Large intestine (tissue), 12 donors: Measurements from ENCODE around the gene CACNG6. TPM values are rescaled to one million over a fixed set of nuclear protein-coding genes. Genes with fewer than 3 reads are reported as not detected.
"Not testable (repeated sequence)": the region's sequence is repeated elsewhere in the genome, so short reads cannot be mapped to it uniquely, and the experiment has no call there.

Experiments used
- DNase-seq, 2 donors: peaks; one replicate each; pipeline versions ENCODE4 v3.0.0 to v3.0.0-alpha.2; 2013
- H3K27ac ChIP-seq: one replicate; pipeline ENCODE4 v1.5.1; 2013; ENCODE audit warnings: low read length
- H3K27me3 ChIP-seq: 2 replicates; pipeline ENCODE4 v1.6.1; 2013; ENCODE audit warnings: low read length; ENCODE audit not compliant: control insufficient read depth, insufficient read depth
- H3K36me3 ChIP-seq: 2 replicates; pipeline ENCODE4 v1.6.1; 2013; ENCODE audit warnings: low read length; ENCODE audit not compliant: control insufficient read depth, insufficient read depth
- H3K4me1 ChIP-seq: one replicate; pipeline ENCODE4 v1.6.1; 2013; ENCODE audit warnings: low read length; ENCODE audit not compliant: control insufficient read depth, insufficient read depth
- H3K4me3 ChIP-seq: one replicate; pipeline ENCODE4 v1.5.1; 2013; ENCODE audit warnings: low read length
- H3K9me3 ChIP-seq: one replicate; pipeline ENCODE4 v1.6.1; 2013; ENCODE audit warnings: mild to moderate bottlenecking, low read depth, low read length, moderate library complexity; ENCODE audit not compliant: control insufficient read depth
- WGBS: methylation state at CpG from one replicate; pipeline ENCODE4 v1.1.5; 2013; ENCODE audit warnings: low lambda C conversion rate; ENCODE audit not compliant: insufficient coverage; 5-methylcytosine and 5-hydroxymethylcytosine counted together
- long read RNA-seq, 11 donors: transcript quantifications; one replicate each; lab custom pipeline, GENCODE V29; 2026
- polyA plus RNA-seq: library from polyadenylated mRNA; unstranded; fragments of 120-200 nt; gene quantifications from one replicate; pipeline ENCODE4 v1.2.1, GENCODE V29; 2013

The CACNG6 gene, protein sequence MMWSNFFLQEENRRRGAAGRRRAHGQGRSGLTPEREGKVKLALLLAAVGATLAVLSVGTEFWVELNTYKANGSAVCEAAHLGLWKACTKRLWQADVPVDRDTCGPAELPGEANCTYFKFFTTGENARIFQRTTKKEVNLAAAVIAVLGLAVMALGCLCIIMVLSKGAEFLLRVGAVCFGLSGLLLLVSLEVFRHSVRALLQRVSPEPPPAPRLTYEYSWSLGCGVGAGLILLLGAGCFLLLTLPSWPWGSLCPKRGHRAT
- 0.04 TPM for polyA plus RNA-seq
- long read RNA-seq, donor 1, result 0 reads
- long read RNA-seq, donor 2, result 0 reads
- long read RNA-seq, donor 3, result 0 reads
- long read RNA-seq, donor 4, result 0 reads
- long read RNA-seq, donor 5, result 0 reads
- long read RNA-seq, donor 6, result 0 reads
- long read RNA-seq, donor 7, result 0 reads
- long read RNA-seq, donor 8, result 0 reads
- long read RNA-seq, donor 9, result 0 reads
- long read RNA-seq, donor 10, result 0 reads
- long read RNA-seq, donor 11, result 0 reads

DNA sequence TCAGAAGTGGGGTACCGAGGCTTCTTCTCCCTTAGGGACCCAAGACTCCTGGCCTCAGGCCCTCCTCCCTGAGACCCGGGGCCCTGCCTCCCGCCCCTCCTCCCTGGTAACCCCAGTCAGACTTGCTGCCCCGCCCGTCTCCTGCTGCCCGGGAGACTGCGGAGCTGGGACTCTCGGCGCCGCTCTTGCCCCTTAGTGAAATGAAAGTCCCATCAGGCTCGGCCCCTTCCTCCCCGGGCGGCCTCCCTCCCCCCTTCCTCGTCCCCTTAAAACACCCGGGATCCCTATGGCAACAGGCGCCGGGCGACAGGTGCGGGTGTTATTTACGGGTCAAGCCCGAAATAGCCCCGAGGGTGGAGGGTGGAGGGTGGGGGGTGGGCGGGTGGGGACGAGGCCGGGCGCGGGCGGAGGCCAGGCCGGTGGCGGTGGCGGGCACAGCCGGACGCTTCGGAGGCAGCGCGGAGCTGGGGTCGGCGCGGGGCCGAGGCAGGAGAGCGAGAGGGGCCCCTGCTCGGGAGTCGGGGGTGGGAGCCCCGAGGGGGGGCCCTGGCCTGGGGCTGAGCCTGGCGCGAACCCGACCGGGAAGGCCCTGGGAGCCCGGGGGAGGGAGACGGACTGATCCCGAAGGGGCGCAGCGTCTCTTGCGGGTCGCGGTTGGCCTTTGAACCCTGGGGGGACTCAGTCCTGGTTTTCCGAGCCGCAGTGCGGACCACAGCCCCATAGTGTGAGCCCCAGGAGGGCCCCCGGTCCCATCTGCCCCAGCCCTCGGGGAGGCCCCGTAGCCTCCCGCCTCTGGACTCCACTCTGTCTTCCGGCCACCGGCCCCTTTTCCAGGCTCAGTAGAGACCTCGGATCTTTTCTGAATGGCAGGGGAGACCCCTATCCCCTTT is at the start of gene CACNG6:
TSS of gene CACNG6 (plus strand) at position 414 of the 890 bp plus-strand sequence. CDS start 1,241 bp downstream, outside the sequence.
- H3K4me3 ChIP-seq, result no peak within 1 kb of the TSS
- H3K27ac ChIP-seq, result no peak within 1 kb of the TSS

DNA sequence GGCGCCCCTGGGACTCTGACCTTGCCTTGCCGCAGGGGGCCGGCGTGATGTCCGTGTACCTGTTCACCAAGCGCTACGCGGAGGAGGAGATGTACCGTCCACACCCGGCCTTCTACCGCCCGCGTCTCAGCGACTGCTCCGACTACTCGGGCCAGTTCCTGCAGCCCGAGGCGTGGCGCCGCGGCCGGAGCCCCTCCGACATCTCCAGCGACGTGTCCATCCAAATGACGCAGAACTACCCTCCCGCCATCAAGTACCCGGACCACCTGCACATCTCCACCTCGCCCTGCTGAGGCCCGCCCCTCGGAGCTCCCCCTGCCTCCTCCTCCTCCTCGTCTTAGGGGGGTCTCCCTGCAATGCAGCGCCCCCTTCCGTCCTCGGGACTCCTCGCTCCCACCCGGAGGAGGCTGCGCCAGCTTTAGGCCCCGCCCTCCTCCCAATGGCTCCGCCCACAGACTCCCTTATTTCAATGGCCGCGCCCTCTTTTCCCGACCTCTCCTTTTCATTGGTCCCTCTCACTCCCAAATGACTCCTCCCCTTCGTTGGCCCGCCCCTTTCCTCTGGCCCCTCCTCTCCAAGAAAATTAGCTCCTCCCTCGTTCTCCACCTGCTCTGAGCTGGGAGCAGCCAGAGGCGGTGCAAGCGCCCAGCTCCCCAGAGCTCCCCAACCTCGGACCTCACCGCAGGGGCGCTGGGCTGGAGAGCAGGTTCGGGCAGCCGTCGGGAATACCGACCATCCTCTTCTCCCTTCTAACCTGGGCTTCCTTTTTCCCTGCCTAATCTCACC is 49.2 kb upstream of the CACNG6 start:
- no peaks in the 10 kb centered on the region for H3K4me1 ChIP-seq
- no CpG with 5 or more reads among the region's 55 CpGs for WGBS
- no peaks in the 10 kb centered on the region for H3K36me3 ChIP-seq
- peaks cover 11% of the 10 kb centered on the region for H3K9me3 ChIP-seq
- no peak overlapping the region for H3K27ac ChIP-seq
- H3K4me3 ChIP-seq, result no peak overlapping the region
- DNase-seq, result no peak
- H3K27me3 ChIP-seq, result peaks cover 39% of the 10 kb centered on the region

More for the DNA sequence above, at the start of gene CACNG6:
- peaks cover 3% of the 10 kb centered on the region for H3K9me3 ChIP-seq
- DNase-seq, result no peak
- no peaks in the 10 kb centered on the region for H3K4me1 ChIP-seq
- no CpG with 5 or more reads among the region's 66 CpGs for whole genome bisulfite sequencing
- H3K36me3 ChIP-seq, result no peaks in the 10 kb centered on the region
- peaks cover 56% of the 10 kb centered on the region for H3K27me3 ChIP-seq

DNA sequence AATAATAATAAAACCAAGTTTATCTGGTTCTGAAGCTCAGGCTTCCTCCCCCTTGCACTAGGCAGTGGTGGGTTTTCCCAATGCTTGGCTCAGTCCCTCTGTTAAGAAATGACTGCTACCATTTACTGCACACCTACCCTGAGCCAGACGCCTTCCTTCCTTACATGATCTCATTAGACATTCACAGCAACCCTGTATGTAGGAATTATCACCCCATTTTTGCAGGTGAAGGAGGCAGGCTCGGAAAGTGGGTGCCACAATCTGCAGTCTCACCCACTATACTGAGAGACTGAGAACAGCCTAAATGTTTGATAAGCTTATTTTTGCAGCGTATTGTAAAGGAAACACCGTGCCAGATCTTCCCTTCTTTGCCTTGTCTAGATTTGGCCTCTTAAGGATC is 47.0 kb upstream of the CACNG6 start:
- H3K4me1 ChIP-seq, result no peaks in the 10 kb centered on the region
- WGBS, result 60% methylated on average over 1 of the region's 4 CpGs
- H3K27ac ChIP-seq, result no peak overlapping the region
- peaks cover 39% of the 10 kb centered on the region for H3K27me3 ChIP-seq
- no peaks in the 10 kb centered on the region for H3K36me3 ChIP-seq
- no peak overlapping the region for H3K4me3 ChIP-seq
- peaks cover 11% of the 10 kb centered on the region for H3K9me3 ChIP-seq
- DNase-seq, result no peak

DNA sequence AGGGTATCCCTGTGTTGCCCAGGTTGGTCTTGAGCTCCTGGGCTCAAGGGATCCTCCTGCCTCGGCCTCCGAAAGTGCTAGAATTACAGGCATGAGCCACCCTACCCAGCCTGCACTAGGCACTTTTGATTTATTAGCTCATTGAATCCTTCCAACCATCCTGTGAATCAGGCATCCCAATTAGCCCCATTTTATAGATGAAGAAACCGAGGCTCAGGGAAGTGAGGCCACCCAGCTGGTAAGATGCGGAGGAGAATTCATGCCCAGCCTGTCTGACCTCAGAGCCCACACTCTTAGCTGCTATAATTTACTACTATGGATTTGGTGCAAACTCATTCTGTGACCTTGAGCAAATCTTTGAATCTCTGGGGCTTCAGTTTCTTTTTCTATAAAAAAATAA is 46.5 kb upstream of the CACNG6 start:
- Histone ChIP-seq H3K4me1 (no peaks in the 10 kb centered on the region), H3K9me3 (peaks cover 11% of the 10 kb centered on the region), H3K27ac (no peak overlapping the region), H3K4me3 (no peak overlapping the region), H3K27me3 (peaks cover 39% of the 10 kb centered on the region), H3K36me3 (no peaks in the 10 kb centered on the region)
- no peak for DNase-seq
- no CpG with 5 or more reads among the region's 4 CpGs for WGBS

DNA sequence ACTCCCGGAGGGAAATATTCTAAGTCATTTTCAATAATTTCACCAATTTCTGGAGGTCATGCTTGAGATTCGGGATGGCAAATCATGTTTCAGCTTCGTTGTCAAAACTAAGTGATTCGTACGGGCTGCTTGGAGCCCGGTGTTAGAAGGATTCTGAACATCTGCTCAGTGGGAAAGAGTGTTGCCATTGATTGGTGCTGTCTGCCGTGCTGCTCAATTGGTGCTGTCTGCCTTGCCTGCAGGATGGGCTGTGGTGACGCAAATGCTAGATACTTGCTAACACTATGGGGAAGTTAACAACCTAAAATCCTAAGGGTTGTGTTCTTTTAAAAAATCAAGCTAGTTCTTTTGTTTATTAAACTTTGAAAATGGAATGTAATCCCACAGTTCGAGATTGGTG is 46.0 kb upstream of the CACNG6 start:
- no peak overlapping the region for H3K4me3 ChIP-seq
- peaks cover 39% of the 10 kb centered on the region for H3K27me3 ChIP-seq
- WGBS, result no CpG with 5 or more reads among the region's 9 CpGs
- no peak for DNase-seq
- H3K4me1 ChIP-seq, result no peaks in the 10 kb centered on the region
- H3K9me3 ChIP-seq, result peaks cover 11% of the 10 kb centered on the region
- no peaks in the 10 kb centered on the region for H3K36me3 ChIP-seq
- no peak overlapping the region for H3K27ac ChIP-seq

DNA sequence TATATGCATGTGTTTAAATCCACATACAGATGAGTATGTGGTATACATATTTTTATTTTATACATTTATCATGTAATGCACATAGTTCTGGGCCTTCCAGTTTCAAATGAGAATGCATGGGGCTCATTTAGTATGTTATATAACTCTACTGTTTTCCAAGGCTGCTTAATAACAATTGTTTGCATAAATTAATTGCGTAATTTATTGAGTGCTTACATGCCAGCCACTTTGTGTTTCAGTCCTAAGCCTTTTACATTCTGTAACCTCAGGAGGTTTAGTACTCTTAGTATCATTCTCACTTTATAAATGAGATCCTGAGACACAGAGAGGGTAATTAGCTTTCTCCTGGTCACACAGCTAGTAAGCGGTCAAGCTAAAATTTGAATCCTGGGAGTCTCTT is 45.4 kb upstream of the CACNG6 start:
- H3K36me3 ChIP-seq, result no peaks in the 10 kb centered on the region
- H3K27me3 ChIP-seq, result peaks cover 39% of the 10 kb centered on the region
- H3K27ac ChIP-seq, result no peak overlapping the region
- peaks cover 11% of the 10 kb centered on the region for H3K9me3 ChIP-seq
- WGBS, result 86% methylated on average over 1 of the region's 2 CpGs
- H3K4me1 ChIP-seq, result no peaks in the 10 kb centered on the region
- no peak for DNase-seq
- no peak overlapping the region for H3K4me3 ChIP-seq

DNA sequence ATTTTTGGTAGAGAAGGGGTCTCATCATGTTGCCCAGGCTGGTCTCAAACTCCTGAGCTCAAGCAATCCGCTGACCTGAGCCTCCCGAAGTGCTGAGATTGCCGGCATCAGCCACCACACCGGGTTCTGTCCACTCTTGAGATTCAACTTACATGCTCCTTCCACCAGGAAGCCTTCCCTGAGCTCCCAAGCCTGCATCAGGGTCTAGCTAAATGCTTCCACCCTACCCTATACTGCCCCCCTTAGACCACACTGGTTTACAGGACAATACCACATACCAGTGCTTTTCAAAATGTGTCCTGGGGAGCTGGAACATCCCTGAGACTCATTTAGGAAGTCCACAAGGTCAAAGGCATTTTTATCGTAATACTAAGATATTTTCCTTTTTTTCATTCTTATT is 43.8 kb upstream of the CACNG6 start:
- no CpG with 5 or more reads among the region's 5 CpGs for WGBS
- no peaks in the 10 kb centered on the region for H3K4me1 ChIP-seq
- H3K27ac ChIP-seq, result no peak overlapping the region
- H3K27me3 ChIP-seq, result peaks cover 25% of the 10 kb centered on the region
- no peak overlapping the region for H3K4me3 ChIP-seq
- H3K9me3 ChIP-seq, result peaks cover 1% of the 10 kb centered on the region
- no peaks in the 10 kb centered on the region for H3K36me3 ChIP-seq
- DNase-seq, result no peak

DNA sequence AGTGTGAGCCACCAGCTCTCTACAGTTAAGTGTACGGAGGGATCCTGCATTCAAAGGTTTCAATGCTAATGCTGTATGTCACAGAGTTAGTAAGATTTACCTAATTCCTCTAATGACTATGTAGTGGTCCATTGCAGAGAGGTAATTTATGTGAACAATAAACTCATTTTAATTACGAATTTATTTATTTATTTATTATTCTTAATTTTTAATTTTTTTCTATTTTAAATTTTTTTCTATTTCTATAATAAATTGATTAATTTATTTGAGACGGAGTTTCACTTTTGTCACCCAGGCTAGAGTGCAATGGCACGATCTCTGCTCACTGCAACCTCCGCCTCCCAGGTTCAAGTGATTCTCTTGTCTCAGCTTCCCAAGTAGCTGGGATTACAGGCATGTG is 42.8 kb upstream of the CACNG6 start:
- H3K4me1 ChIP-seq, H3K36me3 ChIP-seq, DNase-seq, H3K4me3 ChIP-seq, H3K27ac ChIP-seq, H3K9me3 ChIP-seq: not testable (repeated sequence)
- H3K27me3 ChIP-seq, result peaks cover 17% of the 10 kb centered on the region
- WGBS, result 50% methylated on average over 2 of the region's 5 CpGs

DNA sequence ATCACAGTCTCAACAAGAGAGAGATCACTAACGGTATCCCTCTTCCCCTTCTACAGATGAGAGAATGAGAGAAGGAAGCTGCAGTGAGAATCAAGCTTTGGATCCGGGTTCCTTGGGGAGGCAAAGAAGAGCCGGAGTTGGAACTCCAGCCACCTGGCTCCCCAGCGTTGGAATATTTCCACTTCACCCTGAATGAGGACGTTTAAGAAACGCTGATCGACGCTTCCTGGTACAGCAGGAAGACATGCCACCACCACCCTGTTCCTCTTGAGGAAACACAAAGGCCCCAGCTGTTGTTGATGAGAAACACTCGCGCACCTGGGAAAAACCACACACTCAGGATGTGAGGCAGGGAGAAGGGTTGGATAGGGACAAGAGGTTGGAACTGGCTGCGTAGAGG is 40.0 kb upstream of the CACNG6 start:
- H3K27me3 ChIP-seq, result peaks cover 4% of the 10 kb centered on the region

DNA sequence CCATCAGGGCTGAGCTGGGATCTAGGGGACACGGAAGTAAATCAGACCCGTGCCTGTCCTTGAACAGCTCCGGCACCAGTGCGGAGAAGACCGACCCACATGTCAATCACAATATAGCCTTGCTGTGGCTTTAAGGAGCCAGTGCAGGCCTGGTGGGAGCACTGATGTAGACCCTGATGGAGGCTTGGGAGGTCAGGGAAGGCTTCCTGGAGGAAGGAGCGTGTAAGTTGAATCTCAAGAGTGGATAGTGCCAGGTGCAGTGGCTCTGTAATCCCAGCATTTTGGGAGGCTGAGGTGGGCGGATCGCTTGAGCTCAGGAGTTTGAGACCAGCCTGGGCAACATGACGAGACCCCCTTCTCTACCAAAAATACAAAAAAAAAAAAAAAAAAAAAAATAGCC is 39.5 kb upstream of the CACNG6 start:
- Histone ChIP-seq H3K27ac (no peak overlapping the region), H3K9me3 (no peaks in the 10 kb centered on the region), H3K27me3 (peaks cover 7% of the 10 kb centered on the region), H3K4me3 (no peak overlapping the region), H3K36me3 (no peaks in the 10 kb centered on the region), H3K4me1 (no peaks in the 10 kb centered on the region)
- DNase-seq, result no peak
- WGBS, result no CpG with 5 or more reads among the region's 9 CpGs

More for the DNA sequence above, 40.0 kb upstream of the CACNG6 start:
- Histone ChIP-seq H3K4me1 (no peaks in the 10 kb centered on the region), H3K36me3 (no peaks in the 10 kb centered on the region), H3K4me3 (no peak overlapping the region), H3K27ac (no peak overlapping the region), H3K9me3 (no peaks in the 10 kb centered on the region)
- no CpG with 5 or more reads among the region's 11 CpGs for WGBS
- DNase-seq, result no peak
